GM18520 (cell line): ENCODE measurements around the gene RBM3.

Experiments
- ATAC-seq: cut with Tn5 transposase; IDR thresholded peaks from one replicate; pipeline ENCODE4 v1.9.1; 2021; ENCODE audit not compliant: unreplicated experiment

RBM3 gene

GRCh38 chrX:48617542-48618340 is 43.5 kb downstream of the RBM3 start:
- ATAC-seq = no peak

GRCh38 chrX:48626401-48627298 is 52.4 kb downstream of the RBM3 start:
- no peak for ATAC-seq
